OCI-LY3 (cell line): ENCODE data around the gene CMTM6.

Experiments used
- H2AFZ ChIP-seq: fragments of 200-600, 300-600 bp; shearing (Covaris generic); 2 replicates; pipeline ENCODE4 v1.6.0; 2014; ENCODE audit warnings: antibody characterized with exemption, low read depth, low read length
- H3K27ac ChIP-seq: fragments of 200-600, 300-600 bp; sonication (generic); 2 replicates; pipeline ENCODE4 v1.5.1; 2014; ENCODE audit warnings: mild to moderate bottlenecking, low read length, moderate library complexity, mixed read lengths
- H3K27me3 ChIP-seq: fragments of 200-600, 300-600 bp; sonication (generic); 2 replicates; pipeline ENCODE4 v1.6.1; 2014; ENCODE audit warnings: low read depth, low read length, mixed read lengths
- H3K36me3 ChIP-seq: fragments of 200-600, 300-600 bp; sonication (generic); replicated peaks from 2 replicates; pipeline ENCODE3; 2014; ENCODE audit warnings: low read depth, low read length, mixed read lengths
- H3K4me1 ChIP-seq: fragments of 300-600, 200-600 bp; sonication (generic); 2 replicates; pipeline ENCODE4 v1.6.1; 2014; ENCODE audit warnings: low read length, mixed read lengths
- H3K4me2 ChIP-seq: fragments of 200-600, 300-600 bp; sonication (generic); 2 replicates; pipeline ENCODE4 v1.6.1; 2014; ENCODE audit warnings: low read length, mixed read lengths
- H3K4me3 ChIP-seq: fragments of 300-600, 200-600 bp; sonication (generic); 2 replicates; pipeline ENCODE4 v1.5.1; 2014; ENCODE audit warnings: antibody characterized with exemption, mild to moderate bottlenecking, low read length, moderate library complexity
- H3K79me2 ChIP-seq: fragments of 300-600, 200-600 bp; shearing (Covaris generic); 2 replicates; pipeline ENCODE4 v1.6.1; 2014; ENCODE audit warnings: mild to moderate bottlenecking, low read length, mixed read lengths
- H3K9ac ChIP-seq: fragments of 300-600, 200-600 bp; shearing (Covaris generic); 2 replicates; pipeline ENCODE4 v1.6.0; 2014; ENCODE audit warnings: mild to moderate bottlenecking, low read length, moderate library complexity
- H3K9me3 ChIP-seq: fragments of 200-600, 300-600 bp; shearing (Covaris generic); 2 replicates; pipeline ENCODE4 v1.6.1; 2014; ENCODE audit warnings: low read length, mixed read lengths; ENCODE audit not compliant: insufficient read depth
- H4K20me1 ChIP-seq: fragments of 200-600, 300-600 bp; sonication (generic); 2 replicates; pipeline ENCODE4 v1.6.1; 2016; ENCODE audit warnings: low read length, mixed read lengths; ENCODE audit not compliant: insufficient read depth
- CTCF ChIP-seq: fragments of 200-600, 300-600 bp; sonication (generic); IDR thresholded peaks from 2 replicates; pipeline ENCODE4 v1.5.1; 2014; ENCODE audit warnings: antibody characterized with exemption, low read length, low read depth
- EZH2phosphoT487 ChIP-seq: fragments of 200-600 bp; shearing (Covaris generic); IDR thresholded peaks from 2 replicates; pipeline ENCODE4 v1.6.1; 2018; ENCODE audit warnings: antibody characterized with exemption, mixed run types, low read depth

CMTM6 gene

DNA sequence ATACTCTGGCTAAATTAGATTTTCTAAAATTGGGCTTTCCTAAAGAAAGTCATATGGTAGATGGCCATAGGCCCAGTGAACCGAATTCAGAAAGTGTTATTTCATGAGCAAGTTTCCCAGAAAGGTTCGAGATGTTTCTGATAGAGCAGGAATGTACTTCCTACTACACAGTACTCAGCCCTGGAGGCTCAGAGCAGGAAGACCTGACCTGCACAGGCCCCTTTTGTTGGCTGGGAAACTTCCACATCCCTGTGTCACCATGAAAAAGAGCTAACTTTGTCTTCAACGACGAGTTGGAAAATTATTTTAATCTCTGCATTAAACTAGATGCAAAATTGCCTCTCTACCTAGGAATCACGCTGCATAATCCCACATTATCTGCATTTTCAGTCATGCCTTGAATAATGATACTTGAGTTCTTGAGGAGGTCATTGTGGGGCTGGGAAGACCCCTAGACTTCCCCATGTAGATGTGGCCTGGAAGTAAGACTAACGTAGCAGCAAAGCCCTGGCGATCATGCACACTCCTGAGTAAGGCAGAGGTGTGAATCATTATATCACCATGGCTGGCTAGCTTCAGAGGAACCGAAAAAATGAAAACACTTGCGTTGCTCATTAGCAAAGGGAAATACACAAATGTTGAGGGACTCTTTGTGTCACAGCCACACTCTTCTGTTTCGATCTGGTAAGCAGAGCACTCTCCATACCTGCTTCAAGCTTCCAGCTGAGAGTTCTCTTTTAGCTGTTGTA lies 63.9 kb downstream of the CMTM6 start:
- H3K79me2 ChIP-seq, result peaks cover 5% of the 10 kb centered on the region; the same call in 1 of the 2 replicates
- H3K36me3 ChIP-seq, result peaks cover 13% of the 10 kb centered on the region
- peaks cover 6% of the 10 kb centered on the region for H3K27me3 ChIP-seq
- no peaks in the 10 kb centered on the region for H3K9me3 ChIP-seq
- no peaks in the 10 kb centered on the region for H4K20me1 ChIP-seq
- H3K4me3 ChIP-seq, result peak overlapping the region; percentile 39
- peak overlapping the region; percentile 85 for H3K27ac ChIP-seq
- TF ChIP-seq EZH2phosphoT487 (peak; percentile 87), CTCF (no peak)
- peaks cover 90% of the 10 kb centered on the region for H3K4me1 ChIP-seq
- no peak overlapping the region for H2AFZ ChIP-seq
- peak overlapping the region; percentile 74 for H3K4me2 ChIP-seq
- peak overlapping the region; percentile 25; the same call in 1 of the 2 replicates for H3K9ac ChIP-seq

DNA sequence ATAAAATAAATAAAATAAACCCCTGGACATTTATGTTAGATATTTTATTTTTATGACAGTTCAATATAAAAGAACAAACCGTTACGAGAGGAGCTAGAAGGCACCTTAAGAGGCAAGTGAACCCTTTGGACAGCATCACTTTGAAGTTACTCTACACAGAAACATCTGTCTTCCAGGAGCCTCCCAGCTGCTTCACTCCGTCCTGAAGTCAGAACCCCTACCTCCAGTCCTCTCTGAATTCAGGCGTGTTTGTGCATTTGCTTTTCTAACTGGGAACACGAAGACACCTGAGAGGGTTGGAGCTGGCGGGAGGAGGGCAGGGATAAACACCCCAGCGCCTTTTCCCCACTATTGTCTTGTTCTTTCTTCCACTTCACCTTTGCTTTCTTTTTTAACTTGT lies 64.8 kb downstream of the CMTM6 start:
- Histone ChIP-seq H3K27me3 (peaks cover 6% of the 10 kb centered on the region), H3K36me3 (peaks cover 9% of the 10 kb centered on the region), H3K9ac (peak overlapping the region; percentile 25; the same call in 1 of the 2 replicates), H4K20me1 (no peaks in the 10 kb centered on the region), H3K4me3 (peak overlapping the region; percentile 39), H3K9me3 (no peaks in the 10 kb centered on the region), H2AFZ (no peak overlapping the region), H3K4me2 (peak overlapping the region; percentile 74), H3K79me2 (peaks cover 13% of the 10 kb centered on the region; the same call in 1 of the 2 replicates), H3K4me1 (peaks cover 91% of the 10 kb centered on the region), H3K27ac (peak overlapping the region; percentile 70)
- TF ChIP-seq CTCF (no peak), EZH2phosphoT487 (no peak)

GRCh38 chr3:32436816-32437189 lies 65.8 kb downstream of the CMTM6 start:
- Histone ChIP-seq H2AFZ (no peak overlapping the region), H4K20me1 (no peaks in the 10 kb centered on the region), H3K36me3 (peaks cover under 1% of the 10 kb centered on the region), H3K27ac (peak overlapping the region; percentile 87), H3K9ac (peak overlapping the region; percentile 57; the same call in 1 of the 2 replicates), H3K27me3 (peaks cover 6% of the 10 kb centered on the region), H3K4me3 (peak overlapping the region; percentile 44), H3K9me3 (no peaks in the 10 kb centered on the region), H3K79me2 (peaks cover 23% of the 10 kb centered on the region), H3K4me1 (peaks cover 92% of the 10 kb centered on the region), H3K4me2 (peak overlapping the region; percentile 74)
- TF ChIP-seq EZH2phosphoT487 (0 out of 2 replicates have a peak, but pooled peaks have one; percentile 54), CTCF (no peak)

- H3K4me1 ChIP-seq, result peaks cover 92% of the 10 kb centered on the region
- H2AFZ ChIP-seq, result no peak overlapping the region
- no peak for TF ChIP-seq EZH2phosphoT487
- TF ChIP-seq CTCF, result 0 out of 2 replicates have a peak, but pooled peaks have one; percentile 9
- no peaks in the 10 kb centered on the region for H3K36me3 ChIP-seq
- no peaks in the 10 kb centered on the region for H4K20me1 ChIP-seq
- peak overlapping the region; percentile 87 for H3K27ac ChIP-seq
- peak overlapping the region; percentile 74 for H3K4me2 ChIP-seq
- H3K9ac ChIP-seq, result peak overlapping the region; percentile 57
- H3K79me2 ChIP-seq, result peaks cover 29% of the 10 kb centered on the region
- no peaks in the 10 kb centered on the region for H3K9me3 ChIP-seq
- H3K4me3 ChIP-seq, result peak overlapping the region; percentile 44
- H3K27me3 ChIP-seq, result peaks cover 6% of the 10 kb centered on the region
Observed at GRCh38 chr3:32435911-32436815, 66.5 kb downstream of the CMTM6 start.
